AG09319 (cell line): ENCODE measurements around the gene ALDH1A2.

Experiments used
- DNase-seq: peaks from one replicate; pipeline ENCODE4 v3.0.0-alpha.2; 2010; ENCODE audit warnings: low read depth; ENCODE audit errors: extremely low read depth
- CTCF ChIP-seq: IDR thresholded peaks from 2 replicates; pipeline ENCODE4 v1.5.1; 2011; ENCODE audit warnings: low read depth, mild to moderate bottlenecking, inconsistent platforms, low read length, moderate library complexity

The ALDH1A2 gene

GRCh38 chr15:58060575-58060974 lies 4.9 kb downstream of the ALDH1A2 start:
- no peak for TF ChIP-seq CTCF

GRCh38 chr15:58058729-58059128 lies 6.8 kb downstream of the ALDH1A2 start:
- DNase-seq: no peak
- no peak for TF ChIP-seq CTCF

More at GRCh38 chr15:58060575-58060974, 4.9 kb downstream of the ALDH1A2 start:
- DNase-seq: no peak

GRCh38 chr15:58058073-58058472 lies 7.4 kb downstream of the ALDH1A2 start:
- TF ChIP-seq CTCF: no peak
- no peak for DNase-seq

GRCh38 chr15:58057559-58057958 lies 8.0 kb downstream of the ALDH1A2 start:
- no peak for DNase-seq

GRCh38 chr15:58056015-58056414 lies 9.5 kb downstream of the ALDH1A2 start:
- DNase-seq: no peak
- no peak; the same call in 1 of the 2 replicates for TF ChIP-seq CTCF

More at GRCh38 chr15:58057559-58057958, 8.0 kb downstream of the ALDH1A2 start:
- no peak for TF ChIP-seq CTCF

- no peak for DNase-seq
Observed at GRCh38 chr15:58053315-58054153, 12.0 kb downstream of the ALDH1A2 start.

GRCh38 chr15:58052334-58052733 lies 13.2 kb downstream of the ALDH1A2 start:
- no peak for DNase-seq
- no peak for TF ChIP-seq CTCF

More at GRCh38 chr15:58053315-58054153, 12.0 kb downstream of the ALDH1A2 start:
- TF ChIP-seq CTCF: no peak
